SU-DHL-6 (cell line): ENCODE results near the gene ABHD8.

Experiments used
- EZH2phosphoT487 ChIP-seq: fragments of 200-600 bp; sonication (generic), shearing (Covaris generic); conservative IDR thresholded peaks from 2 replicates; pipeline ENCODE4 v1.6.1; 2018; ENCODE audit warnings: mild to moderate bottlenecking, antibody characterized with exemption, low read length, moderate library complexity, mixed read lengths
- TF ChIP-seq, protein P1 (sequence below): fragments of 200-600 bp; sonication (generic); IDR thresholded peaks from one replicate; pipeline ENCODE4 v1.5.1; 2017; ENCODE audit warnings: antibody characterized with exemption, mild to moderate bottlenecking, low read length, moderate library complexity; ENCODE audit not compliant: insufficient read depth, poor library complexity, severe bottlenecking

DNA sequence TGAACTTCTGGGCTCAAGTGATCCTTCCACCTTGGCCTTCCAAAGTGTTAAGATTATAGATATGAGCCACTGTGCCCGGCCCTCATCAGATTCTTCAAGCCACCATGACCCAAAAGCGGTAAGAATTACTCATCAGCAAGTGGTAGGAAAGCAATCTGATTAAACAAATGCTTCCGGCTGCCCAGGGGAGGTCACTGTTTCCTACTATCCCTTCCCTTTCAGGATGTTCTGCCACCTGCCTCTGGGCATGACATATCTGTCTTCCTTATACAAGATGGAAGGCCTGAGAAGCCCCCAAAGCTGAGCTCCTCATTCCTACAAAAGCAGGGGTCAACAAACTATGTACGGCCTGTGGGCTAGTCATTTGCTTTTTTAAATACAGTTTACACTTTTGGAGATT is 7.0 kb downstream of the ABHD8 start:
- TF ChIP-seq, protein P1, sequence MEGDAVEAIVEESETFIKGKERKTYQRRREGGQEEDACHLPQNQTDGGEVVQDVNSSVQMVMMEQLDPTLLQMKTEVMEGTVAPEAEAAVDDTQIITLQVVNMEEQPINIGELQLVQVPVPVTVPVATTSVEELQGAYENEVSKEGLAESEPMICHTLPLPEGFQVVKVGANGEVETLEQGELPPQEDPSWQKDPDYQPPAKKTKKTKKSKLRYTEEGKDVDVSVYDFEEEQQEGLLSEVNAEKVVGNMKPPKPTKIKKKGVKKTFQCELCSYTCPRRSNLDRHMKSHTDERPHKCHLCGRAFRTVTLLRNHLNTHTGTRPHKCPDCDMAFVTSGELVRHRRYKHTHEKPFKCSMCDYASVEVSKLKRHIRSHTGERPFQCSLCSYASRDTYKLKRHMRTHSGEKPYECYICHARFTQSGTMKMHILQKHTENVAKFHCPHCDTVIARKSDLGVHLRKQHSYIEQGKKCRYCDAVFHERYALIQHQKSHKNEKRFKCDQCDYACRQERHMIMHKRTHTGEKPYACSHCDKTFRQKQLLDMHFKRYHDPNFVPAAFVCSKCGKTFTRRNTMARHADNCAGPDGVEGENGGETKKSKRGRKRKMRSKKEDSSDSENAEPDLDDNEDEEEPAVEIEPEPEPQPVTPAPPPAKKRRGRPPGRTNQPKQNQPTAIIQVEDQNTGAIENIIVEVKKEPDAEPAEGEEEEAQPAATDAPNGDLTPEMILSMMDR: no peak
- TF ChIP-seq EZH2phosphoT487: no peak
